Measurements from ENCODE around the gene PRKCH.

The PRKCH gene

DNA sequence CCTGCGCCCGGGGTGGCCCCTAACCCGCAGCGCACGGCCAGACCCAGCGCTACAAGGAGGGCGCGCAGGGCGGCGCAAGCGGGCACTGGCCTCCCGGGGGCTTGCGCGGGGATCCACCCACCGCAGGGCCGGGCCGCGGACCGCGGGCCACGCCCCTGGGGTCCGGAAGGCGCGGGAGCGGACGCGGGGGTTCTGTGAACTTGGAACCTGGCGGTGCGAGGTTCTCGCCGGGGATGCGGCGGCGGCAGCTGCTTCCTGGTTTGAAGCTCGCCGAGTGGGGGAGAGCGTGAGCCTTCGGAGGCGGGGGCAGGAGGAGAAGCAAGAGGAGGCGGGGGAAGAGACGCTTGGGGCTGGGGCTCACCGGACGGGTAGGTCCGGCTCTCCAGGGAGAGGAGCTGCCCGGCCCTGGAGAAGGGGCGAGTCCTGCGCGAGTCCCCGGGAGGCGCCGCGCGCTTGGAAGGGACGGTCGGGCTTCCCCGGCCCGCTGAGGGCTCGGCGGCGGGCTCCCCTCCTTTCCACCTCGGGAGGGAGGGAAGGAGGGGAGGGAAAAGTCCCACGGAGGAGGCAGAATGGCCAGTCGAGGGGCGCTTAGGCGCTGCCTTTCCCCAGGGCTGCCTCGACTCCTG, at the start of gene PRKCH:
PRKCH (plus strand) TSS at position 195 of the 626 bp plus-strand sequence. CDS start 523 bp downstream, outside the sequence.
- no peak for DNase-seq (ENCODE audit: low read depth)
- TF ChIP-seq CTCF (IDR thresholded peaks at IDR 0.05; ENCODE audit: low read depth, low read length, missing control alignments) = peak; percentile 30
- H3K4me3 ChIP-seq (ENCODE audit: low read depth, low read length) = peak within 1 kb of the TSS; percentile 82

- TF ChIP-seq CTCF (IDR thresholded peaks at IDR 0.05; ENCODE audit: low read depth, low read length, missing control alignments) = no peak
- H3K4me3 ChIP-seq (ENCODE audit: low read depth, low read length) = no peak overlapping the region
- no peak for DNase-seq (ENCODE audit: low read depth)
Observed at GRCh38 chr14:61277232-61277631, 44.1 kb upstream of the PRKCH start.

DNA sequence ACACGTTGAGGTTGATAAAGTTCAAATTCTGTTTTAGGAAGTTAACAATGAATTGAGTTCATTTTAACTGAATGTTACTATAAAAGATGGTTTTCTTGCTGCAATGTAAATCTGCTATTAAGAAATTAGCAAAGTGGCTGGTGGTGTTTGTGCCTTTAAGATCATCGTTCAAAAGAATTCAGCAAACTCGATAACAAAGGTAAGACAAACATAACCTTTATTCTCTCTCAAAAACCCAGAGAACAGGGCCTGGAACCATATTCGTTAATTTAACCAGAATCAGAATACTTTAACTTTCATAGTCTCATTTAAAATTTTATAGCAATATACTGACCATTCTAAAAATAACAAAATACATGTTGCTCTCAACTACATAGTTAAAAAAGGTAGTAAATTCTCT, 43.6 kb upstream of the PRKCH start:
- no peak for TF ChIP-seq CTCF (IDR thresholded peaks at IDR 0.05; ENCODE audit: low read depth, low read length, missing control alignments)
- no peak overlapping the region for H3K4me3 ChIP-seq (ENCODE audit: low read depth, low read length)
- no peak for DNase-seq (ENCODE audit: low read depth)

- DNase-seq (ENCODE audit: low read depth) = no peak
- no peak for TF ChIP-seq CTCF (IDR thresholded peaks at IDR 0.05; ENCODE audit: low read depth, low read length, missing control alignments)
- H3K4me3 ChIP-seq (ENCODE audit: low read depth, low read length) = no peak overlapping the region
Observed at GRCh38 chr14:61279082-61279481, 42.3 kb upstream of the PRKCH start.

DNA sequence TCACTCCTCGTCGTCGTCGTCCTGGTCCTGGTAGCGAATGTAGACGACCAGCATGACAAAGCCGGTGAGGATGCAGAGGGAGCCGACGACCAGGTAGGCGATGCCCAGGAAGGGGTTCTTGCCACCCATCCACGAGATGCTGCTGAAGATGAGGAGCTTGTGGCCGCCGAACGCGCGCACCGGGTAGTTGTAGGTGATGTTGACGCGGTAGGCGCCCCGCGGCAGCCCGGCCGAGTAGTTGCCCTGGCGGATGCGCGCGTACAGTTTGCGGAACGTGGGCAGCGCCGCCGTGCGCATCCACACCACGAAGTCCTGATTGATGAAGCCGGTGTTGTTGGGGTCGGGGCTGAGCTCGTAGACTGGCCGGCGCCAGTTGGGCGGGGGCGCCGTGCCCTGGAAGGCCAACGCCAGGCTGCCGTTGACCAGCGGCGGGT, 41.3 kb upstream of the PRKCH start:
- H3K4me3 ChIP-seq (ENCODE audit: low read depth, low read length) = peak overlapping the region; percentile 49
- no peak for TF ChIP-seq CTCF (IDR thresholded peaks at IDR 0.05; ENCODE audit: low read depth, low read length, missing control alignments)
- no peak for DNase-seq (ENCODE audit: low read depth)

GRCh38 chr14:61280526-61281185, 40.7 kb upstream of the PRKCH start:
- TF ChIP-seq CTCF (IDR thresholded peaks at IDR 0.05; ENCODE audit: low read depth, low read length, missing control alignments) = peak; percentile 49
- H3K4me3 ChIP-seq (ENCODE audit: low read depth, low read length) = peak overlapping the region; percentile 49
- DNase-seq (ENCODE audit: low read depth) = no peak
